Measurements from ENCODE around the gene GRIN2C. TPM values are rescaled to one million over a fixed set of nuclear protein-coding genes. Genes with fewer than 3 reads are reported as not detected.
"Not testable (repeated sequence)": the region's sequence is repeated elsewhere in the genome, so short reads cannot be mapped to it uniquely, and the experiment has no call there.

GRIN2C gene
- polyA plus RNA-seq (ENCODE audit: insufficient read length in 3 of 3) = under 1 TPM; 0.10 to 0.14 (median 0.13) TPM

DNA sequence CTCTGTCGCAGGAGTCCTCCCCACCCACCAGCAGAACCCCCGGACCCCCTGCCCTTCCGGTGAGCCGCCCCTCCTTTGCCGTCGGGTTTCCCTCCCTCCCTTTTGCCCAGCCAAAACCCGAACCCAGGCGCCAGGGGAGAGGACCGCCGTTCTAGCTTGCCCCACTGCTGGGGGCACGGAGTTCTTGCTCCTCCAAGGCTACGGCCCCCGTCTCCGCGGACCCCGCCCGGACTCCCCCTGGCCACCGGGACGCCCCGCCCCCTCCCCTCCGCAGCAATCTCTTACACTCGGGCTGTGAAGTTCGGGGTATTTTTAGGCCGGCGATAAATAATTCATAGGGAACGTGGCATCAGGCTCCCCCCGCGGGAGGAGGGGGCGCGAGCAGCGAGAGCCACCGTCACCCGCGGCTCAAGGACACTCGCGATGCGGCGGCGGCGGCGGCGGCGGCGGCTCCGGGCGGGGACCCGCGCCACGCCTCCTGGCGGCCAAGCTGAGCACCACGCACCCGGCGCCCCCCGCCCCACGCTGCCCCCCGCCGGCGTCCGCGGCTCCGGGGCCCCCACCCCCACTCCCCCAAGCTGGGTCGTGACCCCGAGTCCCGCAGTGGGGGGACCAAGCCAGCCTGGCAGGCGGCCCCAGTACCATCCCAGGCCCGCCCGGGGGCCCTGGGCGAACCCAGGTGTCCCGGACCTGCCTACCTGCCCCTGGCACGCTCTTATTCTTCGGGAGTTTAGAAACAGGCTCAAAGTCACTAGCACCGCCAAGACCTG is at the start of gene GRIN2C:
Gene GRIN2C, minus strand, starts transcription at position 427 of the 770 bp plus-strand sequence. CDS start 4,793 bp downstream, outside the sequence.
- DNase-seq (ENCODE audit: low read depth in 3 of 3, low spot score in 2 of 3) = no peak

DNA sequence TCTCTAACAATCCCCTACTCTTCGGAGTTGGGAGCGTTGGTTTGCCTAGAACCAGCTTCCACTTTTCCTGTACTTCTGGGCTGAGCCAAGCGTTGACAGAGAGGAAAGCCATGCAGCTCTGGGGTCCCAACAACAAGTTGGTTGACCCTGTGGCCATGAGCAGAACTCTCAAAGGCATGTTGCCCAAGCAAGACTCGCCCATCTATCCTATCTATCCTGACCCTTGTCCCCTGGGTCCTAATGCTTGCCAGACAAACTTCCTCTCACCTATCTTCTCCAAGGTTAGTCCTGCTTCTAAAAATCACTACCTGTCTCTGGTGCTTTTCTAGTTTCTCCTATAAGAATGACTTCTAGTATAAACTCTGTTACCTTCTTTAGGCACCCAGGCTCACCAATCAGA is 49.4 kb upstream of the GRIN2C start:
- not testable (repeated sequence) for DNase-seq (ENCODE audit: low read depth in 3 of 3, low spot score in 2 of 3)

DNA sequence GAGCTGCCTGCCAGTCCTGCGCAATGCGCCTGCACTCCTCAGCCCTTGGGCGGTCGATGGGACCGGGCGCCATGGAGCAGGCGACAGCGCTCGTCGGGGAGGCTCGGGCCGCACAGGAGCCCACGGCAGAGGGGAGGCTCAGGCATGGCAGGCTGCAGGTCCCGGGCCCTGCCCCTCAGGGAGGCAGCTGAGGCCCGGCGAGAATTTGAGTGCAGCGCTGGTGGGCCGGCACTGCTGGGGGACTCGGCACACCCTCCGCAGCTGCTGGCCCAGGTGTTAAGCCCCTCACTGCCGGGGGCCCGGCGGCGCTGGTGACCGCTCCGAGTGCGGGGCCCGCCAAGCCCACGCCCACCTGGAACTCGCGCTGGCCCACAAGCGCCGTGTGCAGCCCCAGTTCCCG is 47.3 kb upstream of the GRIN2C start:
- no peak for DNase-seq (ENCODE audit: low read depth in 3 of 3, low spot score in 2 of 3)

GRCh38 chr17:74906214-74906793 is 46.6 kb upstream of the GRIN2C start:
- not testable (repeated sequence) for DNase-seq (ENCODE audit: low read depth in 3 of 3, low spot score in 2 of 3)

DNA sequence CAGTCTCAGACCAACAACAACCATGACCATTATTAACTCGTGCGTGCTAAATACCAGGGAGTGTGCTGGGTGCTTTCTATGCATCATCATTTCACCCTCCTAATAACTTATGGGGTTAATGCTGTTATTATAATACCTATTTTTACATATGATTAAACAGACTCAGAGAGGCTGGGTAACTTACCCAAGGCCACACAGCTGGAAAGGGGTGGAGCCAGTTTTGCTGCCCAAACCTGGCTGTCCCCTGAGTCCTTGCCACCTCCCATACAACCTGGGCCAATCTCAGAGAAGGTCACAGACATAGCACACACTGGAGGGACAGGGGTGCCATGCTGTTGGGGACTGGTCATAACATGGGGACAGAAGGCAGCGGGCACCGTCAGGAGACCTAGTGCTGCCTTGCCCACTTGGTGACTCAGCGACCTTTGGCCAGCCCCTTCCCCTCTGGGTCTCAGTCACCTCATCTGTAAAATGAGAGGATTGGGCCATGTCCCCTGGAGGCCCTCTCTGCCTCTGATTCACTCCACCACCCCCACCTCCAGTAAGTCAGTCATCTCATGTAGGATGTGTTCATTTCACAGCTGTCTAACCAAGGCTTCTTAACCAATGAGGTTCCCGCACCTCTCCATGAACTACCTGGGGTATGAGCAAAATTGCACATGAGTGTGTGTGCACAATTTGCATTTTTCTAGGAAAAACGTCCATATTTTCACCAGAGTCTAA is 45.2 kb upstream of the GRIN2C start:
- DNase-seq (ENCODE audit: low read depth in 3 of 3, low spot score in 2 of 3) = no peak

DNA sequence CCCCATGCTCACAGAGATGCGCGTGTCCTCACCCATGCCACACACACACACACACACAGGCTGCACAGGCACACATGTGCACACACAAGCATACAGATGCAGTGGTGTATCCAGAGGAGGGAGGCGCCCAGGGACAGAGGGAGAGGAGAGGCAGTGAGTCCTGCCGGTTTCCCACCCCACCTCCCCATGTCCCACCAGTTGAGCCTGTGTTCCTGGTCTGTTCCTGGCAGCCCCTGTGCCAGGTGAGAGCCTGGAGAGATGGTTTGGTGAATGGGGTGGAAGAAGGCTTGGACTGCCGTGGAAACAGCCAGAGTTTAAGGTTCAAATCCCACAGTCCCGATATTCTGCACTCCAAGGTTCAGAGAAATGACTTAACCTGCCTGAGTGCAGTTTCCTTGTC is 44.0 kb upstream of the GRIN2C start:
- no peak for DNase-seq (ENCODE audit: low read depth in 3 of 3, low spot score in 2 of 3)

GRCh38 chr17:74903034-74903433 is 43.3 kb upstream of the GRIN2C start:
- DNase-seq (ENCODE audit: low read depth in 3 of 3, low spot score in 2 of 3) = no peak

DNA sequence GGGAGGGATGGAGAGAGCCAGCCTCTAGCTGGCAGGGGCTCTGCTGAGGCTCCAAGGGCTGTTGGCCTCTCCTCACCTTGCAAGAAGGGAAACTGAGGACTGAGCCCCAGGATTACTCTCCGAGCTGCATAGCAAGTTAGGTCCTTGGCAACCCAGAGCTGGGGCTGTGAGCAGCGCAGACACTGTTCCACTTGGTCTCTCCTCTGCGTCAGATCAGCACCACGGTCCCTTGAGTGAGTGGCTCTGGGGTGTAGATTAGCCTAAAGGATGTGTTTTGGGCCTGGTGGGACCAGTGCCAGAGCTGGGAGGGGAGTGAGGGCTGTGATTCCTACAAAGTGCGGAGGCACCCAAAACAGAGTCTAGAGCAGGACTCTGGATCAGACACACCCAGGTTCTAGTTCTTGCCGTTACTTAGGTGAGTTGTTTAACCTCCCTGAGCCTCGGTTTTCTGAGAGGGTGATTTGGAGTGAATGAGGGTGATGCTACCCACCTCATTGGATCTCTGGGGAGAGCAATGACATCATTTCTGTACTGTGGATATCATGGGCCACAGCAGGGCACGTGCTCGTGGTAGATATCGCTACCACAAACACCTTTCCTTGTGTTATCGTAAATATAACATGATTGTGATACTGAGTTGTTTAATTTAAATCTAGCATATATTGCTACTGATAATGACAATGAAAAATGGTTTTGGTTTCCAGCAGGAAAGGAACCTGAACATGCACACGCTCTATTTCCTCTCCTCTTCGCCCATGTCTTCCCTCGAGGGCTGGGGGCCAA is 41.9 kb upstream of the GRIN2C start:
- DNase-seq (ENCODE audit: low read depth in 3 of 3, low spot score in 2 of 3) = no peak

DNA sequence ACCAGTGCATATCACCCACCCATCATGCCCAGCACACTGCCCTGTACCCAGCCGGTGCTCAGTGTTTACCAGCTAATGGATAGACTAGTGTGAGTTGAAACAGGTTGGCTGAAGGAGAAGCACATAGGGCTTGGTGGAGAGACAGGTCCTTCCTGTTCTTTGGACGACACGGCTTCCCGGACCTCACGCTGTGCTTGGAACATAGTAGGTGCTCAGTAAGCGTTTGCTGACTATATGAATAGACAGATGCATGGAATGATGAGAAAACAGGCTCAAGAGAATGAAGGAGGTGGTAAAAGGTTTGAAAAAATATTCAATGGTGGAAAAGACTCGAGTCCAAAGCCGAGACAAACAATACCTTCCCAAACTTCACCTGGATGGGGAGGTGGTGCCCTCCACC is 40.5 kb upstream of the GRIN2C start:
- DNase-seq (ENCODE audit: low read depth in 3 of 3, low spot score in 2 of 3) = no peak

GRCh38 chr17:74898376-74898946 is 38.8 kb upstream of the GRIN2C start:
- no peak for DNase-seq (ENCODE audit: low read depth in 3 of 3, low spot score in 2 of 3)

- DNase-seq (ENCODE audit: low read depth in 3 of 3, low spot score in 2 of 3) = no peak
These were observed 34.4 kb upstream of the GRIN2C start for GRCh38 chr17:74893936-74894671.

- DNase-seq (ENCODE audit: low read depth in 3 of 3, low spot score in 2 of 3) = no peak
These were observed 33.6 kb upstream of the GRIN2C start, which contains the start of gene FADS6 for GRCh38 chr17:74892974-74893911. TSS of gene FADS6 (minus strand) at chr17:74893633. CDS start at chr17:74893595, 38 bp downstream.

DNA sequence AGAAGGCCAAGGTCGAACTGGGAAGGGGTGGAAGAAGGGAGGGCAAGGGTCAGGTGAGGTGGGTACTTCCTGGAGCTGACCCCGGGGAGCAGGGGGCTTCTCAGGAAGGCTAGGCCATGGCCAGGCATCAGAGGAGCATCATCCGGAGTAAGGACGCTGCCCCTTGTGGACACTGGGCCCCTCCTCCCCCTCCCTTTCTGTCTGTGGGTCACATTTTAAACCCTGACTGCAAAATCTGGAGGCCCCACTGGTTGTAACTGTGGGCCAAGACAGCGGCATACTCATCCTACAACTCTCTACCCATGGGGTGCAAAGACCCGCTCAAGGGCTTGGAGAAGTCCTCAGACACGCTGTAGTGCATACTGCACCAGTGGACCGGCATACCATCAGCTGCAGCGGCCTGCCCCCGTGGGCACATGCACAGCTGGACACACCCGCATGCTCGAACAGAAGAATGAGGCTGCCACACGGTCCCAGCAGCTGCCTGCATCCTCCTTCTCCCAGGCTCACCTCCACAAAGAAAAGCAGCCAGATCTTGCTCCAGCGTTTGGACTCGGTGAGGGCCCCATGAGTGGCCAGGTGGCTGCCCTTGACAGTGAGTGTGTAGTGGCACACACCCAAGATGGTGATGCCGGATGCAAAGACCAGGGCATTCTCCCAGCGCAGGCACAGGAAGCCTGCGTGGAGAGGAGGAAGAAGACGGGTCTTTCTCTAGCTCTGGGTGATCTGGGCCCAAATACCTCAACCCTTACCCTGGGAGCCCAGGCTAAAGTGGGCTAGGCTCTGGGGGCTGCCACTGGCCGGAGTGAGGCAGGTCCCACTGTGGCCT is 32.5 kb upstream of the GRIN2C start:
- no peak for DNase-seq (ENCODE audit: low read depth in 3 of 3, low spot score in 2 of 3)

- no peak for DNase-seq (ENCODE audit: low read depth in 3 of 3, low spot score in 2 of 3)
These were observed 30.9 kb upstream of the GRIN2C start for GRCh38 chr17:74890554-74890953.

- no peak for DNase-seq (ENCODE audit: low read depth in 3 of 3, low spot score in 2 of 3)
These were observed 28.8 kb upstream of the GRIN2C start for GRCh38 chr17:74888469-74888868.

DNA sequence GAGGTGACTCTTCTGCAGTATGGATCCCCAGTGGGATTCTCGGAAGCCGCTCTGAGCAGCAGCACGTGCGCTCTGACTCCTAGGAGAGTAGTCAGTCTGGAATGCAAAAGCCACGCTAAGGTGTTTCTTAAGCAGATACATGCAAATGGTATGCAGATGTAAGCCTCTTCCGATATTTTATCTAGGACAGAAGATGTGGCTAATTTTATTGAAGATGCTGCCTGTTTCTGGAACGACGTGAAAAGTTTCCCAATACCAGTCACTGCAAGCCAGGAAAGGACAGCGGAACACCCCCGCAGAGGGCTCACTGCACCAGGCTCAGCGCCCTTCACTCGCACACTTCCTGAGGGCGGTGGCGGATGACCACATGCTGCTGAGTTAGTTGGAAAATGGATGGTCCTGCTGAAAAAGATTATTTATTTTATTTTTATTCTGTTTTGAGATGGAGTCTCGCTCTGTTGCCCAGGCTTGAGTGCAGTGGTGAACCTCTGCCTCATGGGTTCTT is 23.6 kb upstream of the GRIN2C start:
- no peak for DNase-seq (ENCODE audit: low read depth in 3 of 3, low spot score in 2 of 3)

GRCh38 chr17:74882517-74883240 is 23.0 kb upstream of the GRIN2C start:
- no peak for DNase-seq (ENCODE audit: low read depth in 3 of 3, low spot score in 2 of 3)
